Sciatic nerve (tissue), 2 donors: ENCODE data around the gene IVNS1ABP. TPM values are rescaled to one million over a fixed set of nuclear protein-coding genes. Genes with fewer than 3 reads are reported as not detected.
"Not testable (repeated sequence)": the region's sequence is repeated elsewhere in the genome, so short reads cannot be mapped to it uniquely, and the experiment has no call there.

ENCODE experiments used
- ATAC-seq: fragments of 200-7000 bp; cut with Tn5 transposase; one replicate; pipeline ENCODE4 v1.9.1; 2020; ENCODE audit warnings: mild to moderate bottlenecking, moderate library complexity
- DNase-seq: peaks from one replicate; pipeline ENCODE4 v3.0.0-alpha.2; 2020; ENCODE audit warnings: low spot score
- intact Hi-C: fragments of 100-400 bp; cut with DNase I; formaldehyde crosslinking; loops from one replicate; pipeline ENCODE4 v1.14.2; 2022
- total RNA-seq: library from RNA; stranded (reverse); fragmentation: NEBNext Ultra II Directional; extraction: Animal tissue kit (Norgen Biotek cat#: 25700); gene quantifications from one replicate; pipeline ENCODE4 v1.2.1, GENCODE V29; 2021
- donor health status: DM: no; HTN: no; CAD: no.
- donor health status: DM: no; HTN: no; CAD: no.

Gene IVNS1ABP
- total RNA-seq, 1 donor from 2014 or later, result 138 TPM

GRCh38 chr1:185338719-185339622 lies 21.9 kb upstream of the IVNS1ABP start:
- DNase-seq (no peak), ATAC-seq (peak; percentile 75)
- intact Hi-C loops, result no loop called here

DNA sequence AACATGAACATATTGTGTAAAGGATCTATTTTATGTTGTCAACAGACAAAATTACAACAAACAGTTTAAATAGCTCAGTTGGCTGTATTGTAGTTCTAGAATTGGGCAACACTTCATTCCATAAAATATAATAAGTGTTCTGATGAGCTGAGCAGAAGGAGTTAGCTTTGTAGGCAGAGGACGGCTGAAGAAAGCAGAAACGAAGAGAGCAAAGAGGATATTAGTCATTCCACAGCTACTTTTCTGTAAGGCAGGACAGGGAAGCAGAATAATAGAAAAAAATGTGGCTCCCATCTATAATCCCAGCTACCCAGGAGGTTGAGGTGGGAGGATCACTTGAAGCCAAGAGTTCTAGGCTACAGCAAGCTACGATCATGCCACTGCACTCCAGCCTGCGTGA lies 20.2 kb upstream of the IVNS1ABP start:
- intact Hi-C loops, result no loop called here
- ATAC-seq (peak; percentile 56), DNase-seq (no peak)

DNA sequence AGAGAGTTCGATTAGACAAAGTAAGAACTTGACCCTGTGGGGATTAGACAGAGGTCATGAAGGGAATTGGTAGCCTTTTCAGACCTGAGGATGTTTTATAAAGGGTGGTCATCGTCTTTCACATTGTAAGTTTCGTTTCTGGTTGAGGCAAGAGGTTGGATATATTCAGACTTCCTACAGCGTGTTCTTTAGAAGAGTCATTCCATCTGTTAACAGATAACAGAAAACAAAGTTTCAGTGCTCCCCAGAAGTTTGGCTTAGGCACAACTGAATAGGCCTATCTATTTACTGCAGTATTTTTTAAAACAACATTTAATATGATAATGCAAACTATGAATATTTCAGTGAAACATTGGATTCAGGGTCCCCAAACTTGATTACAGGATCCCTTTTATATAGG lies 17.1 kb upstream of the IVNS1ABP start:
- intact Hi-C loops, result no loop called here
- no peak for DNase-seq
- ATAC-seq, result no peak

DNA sequence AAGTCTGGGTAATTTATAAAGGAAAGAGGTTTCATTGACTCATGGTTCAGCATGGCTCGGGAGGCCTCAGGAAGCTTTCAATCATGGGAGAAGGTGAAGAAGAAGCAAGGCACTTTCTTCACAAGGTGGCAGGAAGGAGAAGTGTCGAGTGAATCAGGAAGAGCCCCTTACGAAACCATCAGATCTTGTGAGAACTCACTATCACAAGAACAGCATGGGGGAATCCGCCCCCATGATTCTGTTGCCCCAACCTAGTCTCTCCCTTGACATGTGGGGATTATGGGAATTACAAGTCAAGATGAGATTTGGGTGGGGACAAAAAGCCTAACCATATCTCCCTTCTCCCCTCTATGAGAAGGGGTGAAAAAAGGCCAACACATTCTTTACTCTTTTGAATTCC lies 11.2 kb upstream of the IVNS1ABP start:
- DNase-seq (no peak), ATAC-seq (no peak)
- intact Hi-C loops, result no loop called here

DNA sequence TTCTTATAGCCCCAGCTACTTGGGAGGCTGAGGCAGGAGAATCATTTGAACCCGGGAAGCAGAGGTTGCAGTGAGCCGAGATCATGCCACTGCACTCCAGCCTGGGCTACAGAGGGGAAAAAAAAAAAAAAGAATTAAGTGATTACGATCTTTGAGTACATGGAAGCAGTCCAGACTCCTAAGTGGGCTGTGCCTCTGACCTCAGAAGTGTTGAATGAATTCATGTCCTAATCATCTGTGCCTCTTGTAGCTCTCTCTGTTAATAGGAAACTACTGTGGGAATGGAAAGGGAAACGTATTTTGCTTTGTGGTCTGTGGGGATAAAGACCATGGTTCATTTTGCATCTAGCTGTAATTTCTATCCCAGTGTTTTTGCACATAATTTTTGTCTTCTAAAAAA lies 8.4 kb upstream of the IVNS1ABP start:
- intact Hi-C loops, result no loop called here
- ATAC-seq (no peak), DNase-seq (no peak)

GRCh38 chr1:185324118-185324517 lies 7.1 kb upstream of the IVNS1ABP start:
- ATAC-seq (no peak), DNase-seq (no peak)
- intact Hi-C loops, result no loop called here

DNA sequence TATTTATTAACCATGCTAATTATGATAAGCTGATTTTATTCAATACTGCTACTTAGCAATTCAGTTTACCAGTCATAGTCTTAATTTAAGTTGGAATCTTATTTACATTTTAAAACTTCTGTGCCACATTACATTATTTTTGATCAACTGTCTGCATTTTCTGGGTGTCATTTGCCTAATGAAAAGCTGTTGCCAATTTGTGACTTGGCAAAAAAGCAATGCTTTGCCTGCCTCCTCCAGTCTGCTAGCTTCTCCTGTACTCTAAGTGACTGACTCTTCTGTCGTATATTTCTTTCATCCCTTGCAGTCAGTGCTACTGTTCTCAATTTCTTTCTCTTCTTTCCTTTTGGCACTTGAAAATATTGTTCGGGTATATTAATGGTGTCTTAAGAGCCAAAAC lies 5.6 kb upstream of the IVNS1ABP start:
- DNase-seq, result no peak
- no peak for ATAC-seq
- intact Hi-C loops, result no loop called here

GRCh38 chr1:185321653-185322221 lies 4.7 kb upstream of the IVNS1ABP start:
- ATAC-seq, intact Hi-C loops, DNase-seq: not testable (repeated sequence)

DNA sequence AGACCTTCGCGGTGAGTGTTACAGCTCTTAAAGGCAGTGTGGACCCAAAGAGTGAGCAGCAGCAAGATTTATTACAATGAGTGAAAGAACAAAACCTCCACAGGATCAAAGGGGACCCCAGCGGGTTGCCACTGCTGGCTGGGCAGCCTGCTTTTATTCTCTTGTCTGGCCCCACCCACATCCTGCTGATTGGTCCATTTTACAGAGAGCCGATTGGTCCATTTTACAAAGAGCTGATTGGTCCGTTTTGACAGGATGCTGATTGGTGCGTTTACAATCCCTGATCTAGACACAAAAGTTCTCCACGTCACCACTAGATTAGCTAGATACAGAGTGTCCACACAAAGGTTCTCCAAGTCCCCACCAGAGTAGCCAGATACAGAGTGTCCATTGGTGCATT lies 4.1 kb upstream of the IVNS1ABP start:
- ATAC-seq, result not testable (repeated sequence)

DNA sequence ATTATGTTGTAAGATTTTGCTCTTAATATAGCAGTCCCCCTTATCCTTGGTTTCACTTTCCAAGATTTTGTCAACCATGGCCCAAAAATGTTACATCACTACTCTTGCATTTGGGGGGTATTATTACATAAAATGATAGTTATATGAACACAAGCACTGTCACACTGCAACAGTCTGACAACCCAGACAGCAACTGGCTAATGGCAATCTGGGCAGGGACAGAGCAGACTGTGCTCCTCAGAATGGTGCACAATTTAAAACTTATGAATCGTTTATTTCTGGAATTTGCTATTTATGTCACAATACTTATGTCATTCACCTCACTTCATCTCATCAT lies 2.1 kb upstream of the IVNS1ABP start:
- no peak for ATAC-seq
- intact Hi-C loops, result no loop called here
- no peak for DNase-seq

More for the DNA sequence above, 4.1 kb upstream of the IVNS1ABP start:
- DNase-seq, intact Hi-C loops: not testable (repeated sequence)

DNA sequence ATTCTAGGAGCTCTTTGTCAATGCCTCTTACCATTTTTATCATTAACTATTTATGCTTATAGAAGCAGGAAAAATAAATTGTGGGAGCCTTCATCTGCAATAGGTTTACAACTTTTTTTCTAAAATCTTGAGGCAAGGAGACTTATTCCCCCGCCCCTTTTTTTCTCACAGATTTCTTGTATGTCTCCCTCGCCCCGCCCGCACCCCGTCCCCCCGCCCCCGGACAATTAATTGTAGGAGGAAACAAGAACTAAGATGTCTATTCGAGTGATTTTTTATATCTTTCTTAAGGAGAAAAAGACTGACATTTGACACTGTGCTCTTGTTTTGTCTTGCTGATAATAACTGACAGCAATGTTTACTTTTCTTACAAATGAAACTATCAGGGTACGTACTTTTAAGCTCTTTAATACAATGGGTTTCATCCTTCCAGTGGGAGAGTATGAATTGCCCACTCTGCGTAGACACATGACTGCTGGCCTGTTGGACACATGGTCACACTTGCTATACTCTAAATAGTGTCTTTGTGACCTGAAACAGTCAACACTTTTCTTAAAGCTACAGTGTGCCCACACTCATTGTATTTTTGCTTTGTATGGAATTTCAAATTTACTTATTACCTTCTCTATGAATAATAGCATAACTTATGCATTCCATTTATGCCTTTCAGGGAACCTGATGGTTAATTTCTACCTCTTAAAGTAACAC lies 1.5 kb upstream of the IVNS1ABP start:
- DNase-seq (no peak), ATAC-seq (no peak)
- intact Hi-C loops, result no loop called here

DNA sequence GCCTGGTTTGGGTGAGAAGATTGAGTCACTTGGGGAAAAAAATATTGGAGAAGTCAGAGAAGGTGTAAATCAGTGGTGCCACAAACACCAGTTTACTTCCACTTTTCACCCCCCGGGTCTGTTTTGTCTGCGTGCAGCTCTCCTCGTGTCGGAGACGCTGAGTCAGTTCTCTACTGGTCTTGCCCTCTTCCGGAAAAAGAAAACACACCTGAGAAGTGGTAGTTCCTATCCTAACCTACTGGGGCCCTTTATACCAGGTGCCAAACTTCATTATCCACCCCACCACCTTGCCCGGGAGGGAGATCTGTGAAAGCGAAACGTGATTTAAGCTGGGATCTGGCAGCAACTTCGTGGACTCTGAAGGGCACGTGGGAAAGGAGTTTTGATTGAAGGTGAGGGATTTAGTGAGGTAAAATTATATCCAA lies 855 bp upstream of the IVNS1ABP start:
- intact Hi-C loops, result no loop called here

DNA sequence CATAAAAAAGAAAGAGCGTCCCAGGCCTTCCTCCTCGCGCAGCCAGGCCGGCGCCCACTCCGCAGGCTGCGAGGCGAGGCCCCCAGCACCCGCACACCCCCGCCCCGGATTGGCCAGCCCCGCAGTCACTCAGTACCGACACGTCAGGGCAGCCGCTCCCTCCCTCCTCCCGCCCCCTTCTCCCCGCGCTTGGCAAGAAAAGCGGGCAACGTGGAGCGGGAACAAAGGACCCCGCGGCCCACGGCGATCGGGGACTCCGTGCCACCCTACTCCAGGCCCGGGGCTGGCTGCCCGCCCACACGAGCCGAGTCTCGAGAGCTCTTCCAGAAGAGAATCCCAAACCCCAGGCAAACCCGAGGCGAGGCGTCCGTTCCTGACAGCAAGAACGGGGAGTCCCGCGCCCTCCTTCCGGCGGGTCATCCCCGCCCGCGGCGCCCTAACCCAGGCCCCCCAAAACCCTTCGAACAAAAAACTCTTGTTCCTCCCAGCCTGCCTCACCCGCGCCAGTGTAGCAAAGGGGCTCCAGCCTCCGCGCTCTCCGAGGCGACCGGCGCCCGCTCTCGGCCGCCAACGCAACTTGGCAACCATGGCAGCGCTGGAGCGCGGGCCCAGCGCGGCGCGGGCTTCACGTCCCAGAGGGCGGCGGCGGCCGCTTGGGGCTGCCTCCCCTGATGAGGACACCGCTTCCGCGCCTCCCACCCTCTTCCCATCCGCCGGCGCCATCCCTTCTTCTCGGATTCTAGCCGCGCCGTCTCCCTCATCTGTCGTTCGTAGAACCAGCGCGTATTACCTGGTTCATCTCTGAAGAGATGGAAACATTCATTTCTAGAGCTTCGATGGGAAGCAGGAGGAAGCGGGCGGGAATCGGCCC lies 645 bp downstream of the IVNS1ABP start:
- ATAC-seq (peak; percentile 93), DNase-seq (peak; percentile 98)
- intact Hi-C loops, result no loop called here

More for the DNA sequence above, 855 bp upstream of the IVNS1ABP start:
- ATAC-seq (peak; percentile 33), DNase-seq (peak; percentile 60)

- ATAC-seq (no peak), DNase-seq (no peak)
- intact Hi-C loops, result no loop called here
Measured at GRCh38 chr1:185315445-185316071, 1.5 kb downstream of the IVNS1ABP start.

DNA sequence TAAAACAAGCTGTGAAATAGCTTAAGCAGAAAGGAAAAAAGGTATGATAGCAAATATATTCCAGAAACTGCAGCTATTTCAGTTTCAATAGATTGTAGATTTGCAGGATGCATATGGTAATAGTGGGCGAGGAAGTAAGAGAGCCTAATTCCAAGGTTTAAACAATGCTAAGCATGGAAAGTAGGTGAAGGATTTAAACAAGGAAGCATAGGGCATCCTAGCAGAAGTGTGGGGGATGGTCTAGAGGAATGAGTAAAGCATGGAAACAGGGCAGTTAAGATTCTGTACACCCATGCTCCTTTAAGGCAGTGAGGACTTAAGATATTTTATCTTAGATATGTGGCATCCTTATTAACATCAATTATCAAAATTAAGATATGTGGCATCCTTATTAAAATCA lies 2.6 kb downstream of the IVNS1ABP start:
- no peak for ATAC-seq
- intact Hi-C loops, result no loop called here
- DNase-seq, result no peak

GRCh38 chr1:185312361-185313138 lies 4.5 kb downstream of the IVNS1ABP start:
- no peak for ATAC-seq
- intact Hi-C loops, result no loop called here
- no peak for DNase-seq

DNA sequence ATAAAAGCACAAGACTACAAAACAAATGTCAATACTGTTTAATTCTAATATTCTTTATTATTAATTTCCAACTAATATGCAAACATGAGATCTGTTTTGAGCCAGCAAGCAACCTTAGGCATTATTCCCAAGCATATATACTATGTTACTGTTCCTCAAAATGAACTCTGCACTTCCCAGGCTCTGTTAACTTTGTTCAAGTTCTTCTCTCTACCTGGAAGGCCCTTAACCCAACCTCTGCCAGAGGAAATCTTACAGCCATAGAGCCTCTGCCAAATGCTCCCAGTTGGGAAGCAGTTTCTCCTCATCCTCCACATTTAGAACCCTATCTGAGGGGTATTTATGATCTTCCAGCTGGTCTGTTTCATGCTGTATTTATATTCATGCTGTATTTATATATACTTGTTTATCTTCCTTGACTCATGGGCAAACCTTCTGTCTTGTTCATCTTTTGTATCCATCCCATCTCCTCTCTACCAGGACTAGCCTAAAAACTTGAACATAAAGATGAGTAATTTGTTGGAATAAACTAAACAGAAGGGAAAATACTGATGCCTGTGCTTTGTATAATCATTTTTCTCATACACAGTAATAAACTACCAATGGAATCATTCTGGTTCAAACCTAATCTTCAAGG lies 5.3 kb downstream of the IVNS1ABP start:
- ATAC-seq (no peak), DNase-seq (no peak)
- intact Hi-C loops, result no loop called here
